Urothelium cell line (cell line): ENCODE measurements around the gene PDZD2.

Experiments
- DNase-seq: peaks from one replicate; pipeline ENCODE4 v3.0.0; 2011; ENCODE audit warnings: low spot score, mixed read lengths
- FAIRE-seq: peaks from 2 replicates; lab custom pipeline; 2011; peaks lifted over from hg19 to GRCh38; lab: Jason Lieb, UNC

PDZD2 gene

GRCh38 chr5:31809050-31809870 is 170.3 kb downstream of the PDZD2 start:
- peak; percentile 82 for FAIRE-seq
- peak; percentile 85 for DNase-seq

DNA sequence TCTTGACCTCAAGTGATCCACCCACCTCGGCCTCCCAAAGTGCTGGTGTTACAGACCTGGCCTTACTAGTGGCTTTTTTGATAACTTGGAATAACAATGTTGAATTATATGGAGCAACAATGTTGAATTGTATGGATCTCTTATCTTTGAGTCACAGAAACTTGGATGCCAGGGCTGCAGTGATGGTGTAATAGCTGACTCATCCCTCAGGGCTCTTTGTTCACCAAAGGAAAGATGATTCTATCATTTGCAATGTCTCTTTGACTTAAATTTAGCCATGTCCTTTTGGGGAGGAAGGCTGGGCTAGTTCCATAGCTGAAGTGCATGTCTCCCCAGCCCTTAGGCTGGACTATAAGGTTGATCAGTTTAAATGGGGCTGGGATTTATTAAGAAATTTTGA is 172.3 kb downstream of the PDZD2 start:
- peak; percentile 83 for DNase-seq
- FAIRE-seq = no peak

DNA sequence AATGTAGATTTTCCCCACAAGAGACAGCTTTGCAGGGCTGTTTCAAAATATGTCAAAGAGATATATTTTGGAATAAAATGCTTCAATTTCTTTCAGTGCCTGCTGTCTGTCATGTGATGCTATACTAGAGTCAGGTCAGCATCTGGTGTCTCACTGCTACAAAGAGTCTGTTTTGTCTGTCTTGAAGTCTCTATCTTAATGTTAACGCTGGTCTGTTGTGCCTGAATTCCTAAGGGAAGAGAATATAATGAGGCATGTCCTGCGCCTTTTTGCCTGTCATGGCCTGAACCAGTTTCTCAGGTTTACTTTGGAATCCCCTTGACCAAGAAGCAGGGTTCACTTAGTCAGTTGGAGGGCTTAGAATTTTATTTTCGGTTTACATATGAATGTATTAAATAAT is 176.4 kb downstream of the PDZD2 start:
- DNase-seq (no peak), FAIRE-seq (no peak)

- no peak for DNase-seq
- FAIRE-seq = no peak
Observed at GRCh38 chr5:31819926-31820516, 181.1 kb downstream of the PDZD2 start.

DNA sequence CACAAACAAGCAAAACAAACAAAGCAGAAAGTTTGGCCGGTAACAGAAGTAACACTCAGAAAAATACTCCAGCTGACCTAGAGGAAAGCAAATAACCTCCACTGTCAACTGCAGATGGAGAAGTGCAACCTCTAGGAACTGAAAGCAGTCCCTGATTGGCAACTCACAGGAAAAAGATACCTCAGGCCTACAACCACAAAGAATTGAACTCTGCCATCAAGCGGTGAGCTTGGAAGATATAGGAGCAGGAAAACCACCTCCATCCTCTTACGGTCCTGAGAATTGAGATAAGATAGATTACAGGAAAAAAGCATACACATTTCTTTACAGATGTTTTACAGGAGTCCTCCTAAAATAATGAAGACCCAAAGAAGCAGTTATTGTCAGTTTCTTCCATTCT is 184.5 kb downstream of the PDZD2 start:
- FAIRE-seq (no peak), DNase-seq (no peak)

DNA sequence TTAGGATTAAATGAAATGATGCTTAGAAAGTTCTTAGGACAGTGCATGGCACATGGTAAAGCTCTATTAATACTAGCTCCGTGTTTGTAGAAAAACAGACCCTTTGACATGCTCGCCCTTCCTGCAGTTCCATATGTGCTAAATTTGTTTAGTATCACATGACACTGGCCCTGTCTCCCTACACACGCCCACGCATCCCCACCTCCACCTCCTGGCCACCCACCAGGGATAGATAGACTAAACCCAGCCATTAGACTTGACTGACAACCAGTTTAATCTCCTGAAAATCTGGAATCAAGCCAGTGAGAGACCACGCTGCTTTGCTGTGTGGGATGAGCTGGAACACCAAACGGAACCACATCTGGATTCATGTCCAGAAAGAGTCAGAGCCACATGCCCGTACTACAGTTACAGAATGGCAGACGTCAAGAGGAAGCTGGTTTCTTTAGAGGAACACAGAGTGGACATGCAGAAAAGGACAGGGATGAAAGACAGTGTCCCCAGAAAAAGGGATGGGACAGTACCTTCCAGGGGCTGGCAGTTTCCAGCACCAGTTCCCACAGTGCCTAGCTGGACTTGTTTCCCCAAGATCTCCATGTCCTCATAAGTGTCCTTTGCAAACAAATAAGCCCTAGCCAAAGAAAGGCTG is 186.1 kb downstream of the PDZD2 start:
- FAIRE-seq (no peak), DNase-seq (no peak)

- DNase-seq (peak; percentile 66), FAIRE-seq (peak; percentile 66)
Observed at GRCh38 chr5:31825518-31826068, 186.7 kb downstream of the PDZD2 start.

DNA sequence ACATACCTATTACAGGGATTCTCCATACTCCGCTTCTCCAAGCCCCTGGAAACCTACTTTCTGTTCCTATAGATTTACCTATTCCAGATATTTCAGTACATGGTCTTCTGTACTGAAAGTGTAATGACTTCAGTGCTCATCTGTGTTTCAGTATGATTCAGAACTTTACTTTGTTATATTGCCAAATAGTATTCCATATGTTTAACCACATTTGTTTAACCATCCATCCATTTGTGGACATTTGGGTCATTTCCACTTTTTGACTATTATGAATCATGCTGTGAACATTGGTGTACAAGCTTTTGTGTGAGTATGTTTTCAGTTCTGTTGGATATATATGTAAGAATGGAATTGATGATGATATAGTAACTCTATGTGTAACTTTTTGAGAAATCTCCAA is 188.9 kb downstream of the PDZD2 start:
- no peak for DNase-seq
- FAIRE-seq = no peak

DNA sequence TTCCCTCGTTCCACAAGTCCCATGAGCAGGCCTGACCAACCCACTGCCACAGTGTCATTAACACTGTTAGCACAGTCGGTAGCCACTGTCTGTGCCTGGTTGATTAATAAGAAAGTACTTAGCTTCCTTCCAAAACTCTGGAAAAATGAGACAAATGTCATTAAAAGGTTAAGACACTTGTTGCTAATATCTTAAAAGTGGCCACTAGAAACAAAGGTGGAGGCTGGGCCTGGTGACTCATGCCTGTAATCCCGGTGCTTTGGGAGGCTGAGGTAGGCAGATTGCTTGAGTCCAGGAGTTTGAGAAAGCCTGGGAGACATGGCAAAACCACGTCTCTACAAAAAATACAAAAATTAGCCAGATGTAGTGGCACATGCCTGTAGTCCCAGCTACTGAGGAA is 194.0 kb downstream of the PDZD2 start:
- FAIRE-seq = peak; percentile 5
- no peak for DNase-seq

DNA sequence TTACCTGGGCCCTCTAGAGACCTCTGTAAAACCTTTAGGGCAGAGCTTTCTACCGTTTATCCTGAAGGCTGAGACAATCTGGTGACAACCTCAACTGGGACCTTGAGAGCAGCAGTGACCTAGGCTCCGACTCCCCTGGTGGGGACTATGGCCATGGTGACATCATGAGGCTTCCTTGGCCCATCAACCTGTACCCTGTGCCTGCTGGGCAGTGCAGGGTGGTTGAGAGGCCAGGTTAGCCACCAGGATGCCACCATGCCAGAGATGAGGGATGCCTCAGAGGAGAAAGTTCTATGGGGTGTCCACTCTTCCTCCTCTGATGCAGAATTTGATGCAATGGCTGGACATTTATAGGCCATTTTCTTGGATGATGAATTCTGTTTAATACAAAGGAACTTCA is 194.8 kb downstream of the PDZD2 start:
- FAIRE-seq (no peak), DNase-seq (no peak)

GRCh38 chr5:31844622-31845345 is 205.9 kb downstream of the PDZD2 start:
- FAIRE-seq (no peak), DNase-seq (no peak)

DNA sequence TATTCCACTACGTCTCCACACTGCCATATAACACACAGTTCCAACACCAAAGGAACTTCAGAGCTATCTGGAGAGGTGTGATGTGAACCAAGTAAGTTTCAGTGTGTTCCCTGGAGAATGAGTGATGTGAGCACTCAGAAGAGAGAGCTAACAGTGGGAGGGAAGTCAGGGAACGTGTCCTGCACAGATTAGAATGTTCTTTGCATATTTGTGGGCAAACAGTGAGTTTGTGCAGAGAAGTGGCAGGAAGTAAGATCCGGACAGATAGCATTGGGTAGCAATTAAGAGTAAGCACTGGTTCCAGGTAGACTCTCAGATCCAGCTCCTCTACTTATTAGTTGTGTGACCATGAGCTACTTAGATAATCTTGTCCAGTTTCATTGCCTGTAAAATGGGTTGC is 206.4 kb downstream of the PDZD2 start:
- no peak for DNase-seq
- no peak for FAIRE-seq

DNA sequence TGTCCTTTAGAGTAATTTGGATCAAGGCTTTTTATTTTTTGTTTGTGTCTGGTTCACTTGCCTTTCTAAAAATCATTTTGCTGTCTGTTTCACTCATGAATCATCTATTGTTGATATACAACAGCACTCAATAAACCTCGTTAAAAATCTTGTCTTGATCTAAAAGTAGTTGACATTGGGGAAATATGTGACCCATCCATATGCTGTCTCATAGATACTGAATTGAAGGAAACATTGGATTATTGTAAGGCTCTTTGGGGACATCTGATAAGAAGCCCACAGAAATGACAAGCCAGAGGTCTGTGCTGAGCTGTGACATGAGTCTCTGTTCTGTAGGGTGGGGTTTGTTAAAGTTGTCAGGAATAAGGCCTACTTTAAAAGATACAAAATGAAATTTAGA is 208.0 kb downstream of the PDZD2 start:
- no peak for FAIRE-seq
- DNase-seq = no peak

- FAIRE-seq (no peak), DNase-seq (no peak)
Observed at GRCh38 chr5:31847354-31847753, 208.4 kb downstream of the PDZD2 start.

GRCh38 chr5:31850981-31851689 is 212.2 kb downstream of the PDZD2 start:
- DNase-seq (no peak), FAIRE-seq (no peak)

GRCh38 chr5:31853398-31854135 is 214.6 kb downstream of the PDZD2 start:
- FAIRE-seq (no peak), DNase-seq (peak; percentile 31)

DNA sequence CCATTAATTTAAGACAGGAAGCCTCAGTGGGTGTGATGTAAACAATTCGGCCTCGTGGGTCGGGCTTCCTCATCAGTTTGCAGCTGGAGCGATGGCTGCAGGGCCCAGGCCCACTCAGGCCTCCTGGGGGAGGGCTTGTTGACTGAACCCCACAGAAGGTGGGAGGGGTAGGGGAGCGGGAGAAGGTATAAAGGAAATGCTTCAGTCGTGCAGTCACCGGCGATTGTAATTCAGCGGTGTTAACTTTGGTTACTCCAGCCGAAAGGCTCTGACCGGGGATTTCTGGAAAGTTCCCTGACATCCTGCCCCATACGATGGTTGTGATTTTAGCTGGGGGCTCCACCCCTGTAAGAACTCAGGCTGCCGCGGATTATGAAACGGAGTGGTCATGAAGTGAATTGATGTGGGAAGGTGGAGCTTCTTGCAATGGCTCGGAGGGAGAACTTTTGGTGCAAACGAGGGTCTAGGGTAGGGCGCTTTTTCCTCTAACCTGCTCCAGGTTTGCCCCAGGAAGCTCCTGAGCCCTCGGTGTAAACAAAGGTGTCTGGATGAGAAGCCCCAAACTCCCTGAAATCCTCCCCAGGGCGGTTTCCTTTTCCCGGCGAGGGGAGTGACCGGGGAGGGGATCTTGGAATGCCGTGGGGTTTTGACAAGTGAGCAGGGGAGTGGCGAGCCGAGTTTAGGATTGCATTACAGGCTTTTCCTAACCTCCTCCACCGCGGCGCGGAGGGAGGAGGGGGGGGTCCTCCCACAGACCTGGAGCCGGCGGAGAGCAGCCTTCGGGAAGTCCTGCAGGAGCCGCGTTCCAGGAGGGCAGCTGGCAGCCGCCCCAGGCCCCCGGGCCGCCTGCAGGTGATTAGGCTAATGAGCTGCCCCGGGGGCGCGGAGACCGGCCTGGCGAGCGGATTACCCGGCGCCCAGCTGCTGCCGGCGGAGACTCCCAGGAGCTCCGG is 215.5 kb downstream of the PDZD2 start:
- FAIRE-seq = peak; percentile 66

DNA sequence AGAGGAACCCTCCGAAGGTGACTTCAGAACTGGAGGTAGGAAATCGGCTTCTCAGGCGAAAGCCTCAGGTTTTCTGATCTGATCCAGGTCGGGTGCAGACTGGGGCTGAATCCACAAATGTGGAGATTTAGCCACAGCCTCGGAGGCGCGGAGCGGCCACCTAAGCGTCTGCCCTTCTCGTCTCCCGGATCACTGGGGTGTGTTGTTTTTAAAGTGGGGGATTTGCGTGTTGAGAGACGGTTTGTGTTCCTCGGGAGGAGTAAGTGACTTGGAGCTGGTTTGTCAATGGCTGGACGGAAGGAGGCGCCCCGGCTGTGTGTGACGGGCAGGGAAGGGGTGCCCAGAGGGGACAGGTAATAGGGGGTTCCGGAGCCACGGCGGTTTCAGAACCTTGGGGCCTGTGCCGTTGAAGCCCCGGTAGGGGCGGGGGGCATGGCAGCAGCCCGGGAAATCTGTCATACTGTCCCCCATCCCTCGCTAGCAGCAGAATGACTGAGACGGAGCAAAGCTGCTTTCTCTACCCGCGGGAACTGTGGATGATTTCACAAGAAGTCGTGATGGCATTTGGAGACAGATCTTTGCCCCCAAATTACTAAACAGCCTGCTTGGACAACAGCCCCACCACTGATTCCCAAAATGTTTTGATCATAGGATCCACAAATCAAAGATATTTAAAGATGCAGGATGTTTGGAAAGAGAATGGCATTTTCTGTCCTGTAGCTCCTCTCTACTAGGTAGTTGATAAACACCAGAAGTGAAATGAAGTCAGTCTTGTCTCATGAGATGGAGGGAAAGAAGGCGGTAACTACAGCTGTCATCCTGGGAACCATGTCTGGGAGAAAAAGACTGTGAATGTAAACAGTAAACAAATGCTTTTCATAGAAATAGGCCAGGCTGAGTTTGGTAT is 216.5 kb downstream of the PDZD2 start:
- peak; percentile 77 for FAIRE-seq
- peak; percentile 64 for DNase-seq

More for the DNA sequence above, 215.5 kb downstream of the PDZD2 start:
- DNase-seq = peak; percentile 80
